Measurements from ENCODE around the gene MARCO.

DNA sequence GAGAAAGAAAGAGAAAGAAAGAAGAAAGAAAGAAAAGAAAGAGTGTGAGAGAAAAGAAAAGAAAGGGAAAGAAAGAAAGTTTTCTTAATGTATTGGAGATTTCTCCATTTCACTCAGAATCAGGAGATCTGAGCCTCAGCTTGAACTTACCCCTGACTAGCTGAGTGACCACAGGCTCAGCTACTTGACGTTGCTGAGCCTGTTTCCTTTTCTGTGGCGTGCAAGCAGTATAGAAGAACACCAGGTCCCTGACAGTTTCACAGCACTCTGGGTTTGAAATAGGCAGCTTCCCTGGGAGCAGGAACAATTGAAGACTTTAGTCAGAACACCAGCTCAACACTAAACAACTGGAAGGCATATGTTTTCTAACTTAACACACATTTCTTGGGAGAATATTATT, 44.7 kb downstream of the MARCO start:
- TF ChIP-seq, protein P1, sequence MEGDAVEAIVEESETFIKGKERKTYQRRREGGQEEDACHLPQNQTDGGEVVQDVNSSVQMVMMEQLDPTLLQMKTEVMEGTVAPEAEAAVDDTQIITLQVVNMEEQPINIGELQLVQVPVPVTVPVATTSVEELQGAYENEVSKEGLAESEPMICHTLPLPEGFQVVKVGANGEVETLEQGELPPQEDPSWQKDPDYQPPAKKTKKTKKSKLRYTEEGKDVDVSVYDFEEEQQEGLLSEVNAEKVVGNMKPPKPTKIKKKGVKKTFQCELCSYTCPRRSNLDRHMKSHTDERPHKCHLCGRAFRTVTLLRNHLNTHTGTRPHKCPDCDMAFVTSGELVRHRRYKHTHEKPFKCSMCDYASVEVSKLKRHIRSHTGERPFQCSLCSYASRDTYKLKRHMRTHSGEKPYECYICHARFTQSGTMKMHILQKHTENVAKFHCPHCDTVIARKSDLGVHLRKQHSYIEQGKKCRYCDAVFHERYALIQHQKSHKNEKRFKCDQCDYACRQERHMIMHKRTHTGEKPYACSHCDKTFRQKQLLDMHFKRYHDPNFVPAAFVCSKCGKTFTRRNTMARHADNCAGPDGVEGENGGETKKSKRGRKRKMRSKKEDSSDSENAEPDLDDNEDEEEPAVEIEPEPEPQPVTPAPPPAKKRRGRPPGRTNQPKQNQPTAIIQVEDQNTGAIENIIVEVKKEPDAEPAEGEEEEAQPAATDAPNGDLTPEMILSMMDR (IDR thresholded peaks at IDR 0.05): no peak
- TF ChIP-seq POLR2A (IDR thresholded peaks at IDR 0.05): no peak

Data from lower leg skin (tissue), 3 donors.